Measurements from ENCODE around the gene COL18A1. TPM values are rescaled to one million over a fixed set of nuclear protein-coding genes. Genes with fewer than 3 reads are reported as not detected.

The COL18A1 gene
- total RNA-seq, 2 donors from 2014 or later = 56.2 to 229 TPM

DNA sequence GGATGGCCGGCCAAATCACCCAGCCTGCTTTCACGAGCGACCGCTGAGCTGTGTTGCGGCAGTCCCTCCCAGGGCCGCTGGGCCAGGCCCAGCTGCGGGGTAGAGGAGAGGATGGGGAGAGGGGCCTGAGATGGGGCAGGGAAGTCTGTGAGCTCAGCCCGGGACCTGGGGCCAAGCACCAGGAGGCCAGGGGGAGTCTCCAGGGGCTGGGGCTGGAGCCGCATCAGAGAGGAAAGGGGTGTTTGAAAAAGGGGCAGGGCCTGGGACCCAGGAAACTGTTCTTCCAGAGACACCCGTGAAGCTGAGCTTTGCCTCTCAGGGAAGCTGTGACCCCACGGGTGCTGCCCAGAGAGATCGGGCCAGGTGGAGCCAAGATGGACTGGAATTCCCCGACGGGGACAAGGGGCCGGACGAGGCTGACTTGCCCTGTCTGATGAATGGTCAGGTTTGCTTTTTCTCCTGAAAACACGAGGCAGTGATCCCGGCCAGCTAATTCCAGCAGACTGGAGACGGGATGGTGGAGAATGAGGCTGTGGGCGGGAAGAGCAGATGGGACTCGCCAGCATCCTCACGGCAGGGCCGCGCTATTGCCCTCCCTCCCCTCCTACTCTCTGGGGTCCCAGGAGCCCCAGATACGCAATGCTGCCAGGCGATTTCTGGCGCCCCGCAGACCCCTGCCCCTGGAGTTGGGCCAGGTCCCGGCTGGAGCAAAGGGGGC is 40.3 kb upstream of the COL18A1 start:
- DNase-seq (ENCODE audit: low spot score) = no peak
- Histone ChIP-seq H3K27ac (peak overlapping the region; percentile 74 to 77), H3K4me3 (no peak overlapping the region), H3K27me3 (replicated peaks; ENCODE audit: insufficient read depth) (no peaks in the 10 kb centered on the region), H3K4me1 (replicated peaks) (no peaks in the 10 kb centered on the region), H3K9me3 (no peaks in the 10 kb centered on the region), H3K36me3 (no peaks in the 10 kb centered on the region)
- WGBS = 58% methylated on average over 28 of the region's 29 CpGs
- TF ChIP-seq, protein P1, sequence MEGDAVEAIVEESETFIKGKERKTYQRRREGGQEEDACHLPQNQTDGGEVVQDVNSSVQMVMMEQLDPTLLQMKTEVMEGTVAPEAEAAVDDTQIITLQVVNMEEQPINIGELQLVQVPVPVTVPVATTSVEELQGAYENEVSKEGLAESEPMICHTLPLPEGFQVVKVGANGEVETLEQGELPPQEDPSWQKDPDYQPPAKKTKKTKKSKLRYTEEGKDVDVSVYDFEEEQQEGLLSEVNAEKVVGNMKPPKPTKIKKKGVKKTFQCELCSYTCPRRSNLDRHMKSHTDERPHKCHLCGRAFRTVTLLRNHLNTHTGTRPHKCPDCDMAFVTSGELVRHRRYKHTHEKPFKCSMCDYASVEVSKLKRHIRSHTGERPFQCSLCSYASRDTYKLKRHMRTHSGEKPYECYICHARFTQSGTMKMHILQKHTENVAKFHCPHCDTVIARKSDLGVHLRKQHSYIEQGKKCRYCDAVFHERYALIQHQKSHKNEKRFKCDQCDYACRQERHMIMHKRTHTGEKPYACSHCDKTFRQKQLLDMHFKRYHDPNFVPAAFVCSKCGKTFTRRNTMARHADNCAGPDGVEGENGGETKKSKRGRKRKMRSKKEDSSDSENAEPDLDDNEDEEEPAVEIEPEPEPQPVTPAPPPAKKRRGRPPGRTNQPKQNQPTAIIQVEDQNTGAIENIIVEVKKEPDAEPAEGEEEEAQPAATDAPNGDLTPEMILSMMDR (IDR thresholded peaks at IDR 0.05) = no peak
- no peak for TF ChIP-seq POLR2A (IDR thresholded peaks at IDR 0.05)
- intact Hi-C loops (cut with DNase I) = loop anchor here (5.0 kb wide), 1 partner anchor 57 kb away; no protein-coding TSS in a partner anchor

DNA sequence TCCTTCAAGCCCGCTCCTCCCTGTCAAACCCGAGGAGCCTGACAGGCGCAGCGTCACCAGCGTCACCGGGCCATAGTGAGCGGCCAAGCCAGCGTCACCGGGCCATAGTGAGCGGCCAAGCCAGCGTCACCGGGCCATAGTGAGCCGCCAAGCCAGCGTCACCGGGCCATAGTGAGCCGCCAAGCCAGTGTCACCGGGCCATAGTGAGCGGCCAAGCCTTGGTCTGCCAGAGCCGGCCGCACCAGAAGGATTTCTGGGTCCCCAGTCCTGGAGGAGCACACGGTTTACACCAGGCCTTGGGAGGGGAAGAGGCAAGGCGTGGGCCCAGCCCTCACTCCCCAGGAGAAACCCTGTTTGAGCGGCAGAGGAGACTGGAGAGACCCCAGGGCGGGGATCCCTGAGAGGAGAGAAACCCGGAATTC is 39.8 kb upstream of the COL18A1 start:
- intact Hi-C loops (cut with DNase I) = no loop called here
- TF ChIP-seq, protein P1 (IDR thresholded peaks at IDR 0.05) = no peak
- no peak for DNase-seq (ENCODE audit: low spot score)
- Histone ChIP-seq H3K27ac (peak overlapping the region; percentile 74 to 77), H3K9me3 (no peaks in the 10 kb centered on the region), H3K4me1 (replicated peaks) (no peaks in the 10 kb centered on the region), H3K4me3 (no peak overlapping the region), H3K36me3 (no peaks in the 10 kb centered on the region), H3K27me3 (replicated peaks; ENCODE audit: insufficient read depth) (no peaks in the 10 kb centered on the region)
- WGBS = 96% methylated on average over 25 of the region's 25 CpGs

DNA sequence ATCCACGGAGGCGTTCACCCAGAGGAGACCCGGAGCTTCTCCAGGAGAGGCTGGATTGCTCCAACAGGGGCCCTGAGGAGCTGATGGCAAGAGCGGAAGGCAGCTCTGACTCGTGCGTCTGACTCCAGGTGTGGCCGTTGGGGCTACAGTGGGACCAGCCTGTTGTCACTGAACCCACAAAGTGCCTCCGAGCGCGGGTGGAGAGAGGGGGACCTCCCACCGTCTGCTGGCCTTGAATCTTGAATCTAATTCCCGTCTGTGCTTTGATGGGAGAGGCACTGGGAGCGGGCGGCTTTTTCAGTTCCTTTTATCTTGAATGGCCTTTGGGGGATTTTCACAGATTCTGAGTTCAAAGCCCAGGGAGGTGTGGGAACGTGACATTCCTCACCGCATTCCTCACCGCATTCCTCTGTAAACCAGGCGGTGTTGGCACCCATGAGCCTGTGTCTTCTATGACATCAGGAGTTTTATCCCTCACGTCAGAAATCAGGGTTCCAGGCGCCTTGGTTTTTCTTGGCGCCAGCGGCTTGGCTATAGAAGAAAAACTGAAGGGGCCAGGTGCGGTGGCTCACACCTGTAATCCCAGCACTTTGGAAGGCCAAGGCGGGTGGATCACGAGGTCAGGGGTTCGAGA is 39.2 kb upstream of the COL18A1 start:
- Histone ChIP-seq H3K4me3 (no peak overlapping the region), H3K27ac (peak overlapping the region in 1 of 2 donors; percentile 74), H3K9me3 (no peaks in the 10 kb centered on the region), H3K4me1 (replicated peaks) (no peaks in the 10 kb centered on the region), H3K27me3 (replicated peaks; ENCODE audit: insufficient read depth) (no peaks in the 10 kb centered on the region), H3K36me3 (no peaks in the 10 kb centered on the region)
- no peak for DNase-seq (ENCODE audit: low spot score)
- WGBS = 89% methylated on average over 26 of the region's 26 CpGs
- TF ChIP-seq, protein P1 (IDR thresholded peaks at IDR 0.05) = no peak
- no peak for TF ChIP-seq POLR2AphosphoS5 (IDR thresholded peaks at IDR 0.05)
- no peak for TF ChIP-seq POLR2A (IDR thresholded peaks at IDR 0.05)
- intact Hi-C loops (cut with DNase I) = no loop called here

DNA sequence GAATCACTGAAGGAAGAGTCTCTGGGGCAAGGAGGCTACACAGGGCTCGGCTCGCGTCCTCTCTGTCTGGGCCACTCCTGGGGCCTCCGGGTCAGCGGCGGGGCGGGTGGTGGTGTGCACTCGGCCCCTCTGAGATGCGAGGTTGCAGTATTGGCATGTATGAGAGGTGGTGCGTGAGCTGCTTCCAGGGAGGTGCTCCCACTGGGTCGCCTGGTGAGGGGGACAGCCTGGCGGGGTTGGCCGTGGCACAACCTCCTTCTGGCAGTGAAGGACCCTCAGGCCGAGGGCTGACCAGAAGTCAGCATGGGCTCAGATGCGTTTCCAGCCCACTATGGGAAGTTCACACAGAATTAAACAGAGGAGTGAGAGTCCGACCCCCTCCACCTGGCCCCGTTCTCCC is 38.5 kb upstream of the COL18A1 start:
- H3K4me3 ChIP-seq = no peak overlapping the region
- TF ChIP-seq POLR2AphosphoS5 (IDR thresholded peaks at IDR 0.05) (no peak), POLR2A (IDR thresholded peaks at IDR 0.05) (no peak)
- TF ChIP-seq, protein P1 (IDR thresholded peaks at IDR 0.05) = no peak
- no peaks in the 10 kb centered on the region for H3K9me3 ChIP-seq
- no peak for DNase-seq (ENCODE audit: low spot score)
- H3K27ac ChIP-seq = no peak overlapping the region
- no peaks in the 10 kb centered on the region for H3K4me1 ChIP-seq (replicated peaks)
- no peaks in the 10 kb centered on the region for H3K27me3 ChIP-seq (replicated peaks; ENCODE audit: insufficient read depth)
- intact Hi-C loops (cut with DNase I) = no loop called here
- H3K36me3 ChIP-seq = no peaks in the 10 kb centered on the region
- WGBS = 94% methylated on average over 17 of the region's 17 CpGs

DNA sequence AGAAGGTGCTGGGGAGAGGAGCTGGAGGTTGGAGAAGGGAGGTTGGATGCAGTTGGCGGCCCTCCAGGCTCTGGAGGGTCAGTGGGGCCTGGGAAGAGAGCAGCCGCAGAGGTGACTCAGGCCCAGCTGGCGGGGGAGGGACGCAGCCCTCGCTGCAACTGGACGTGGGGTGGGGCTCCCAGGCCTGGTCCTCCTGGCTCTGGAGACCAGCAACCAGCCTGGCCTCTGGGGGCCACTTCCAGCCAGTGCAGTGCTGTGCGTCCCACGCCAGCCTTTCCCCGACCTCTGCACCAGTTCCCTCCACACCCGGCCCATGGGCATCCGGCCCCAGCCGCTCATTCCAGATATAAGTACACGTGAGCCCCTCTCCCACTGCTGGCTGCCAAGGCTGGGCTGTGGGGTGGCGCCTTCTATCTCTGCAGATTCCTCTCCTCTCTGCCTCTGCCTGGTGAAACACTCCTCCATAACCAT is 38.0 kb upstream of the COL18A1 start:
- TF ChIP-seq, protein P1 (IDR thresholded peaks at IDR 0.05) = no peak
- TF ChIP-seq POLR2AphosphoS5 (IDR thresholded peaks at IDR 0.05) (no peak), POLR2A (IDR thresholded peaks at IDR 0.05) (no peak)
- intact Hi-C loops (cut with DNase I) = no loop called here
- Histone ChIP-seq H3K36me3 (no peaks in the 10 kb centered on the region), H3K4me1 (replicated peaks) (no peaks in the 10 kb centered on the region), H3K9me3 (no peaks in the 10 kb centered on the region), H3K4me3 (no peak overlapping the region), H3K27me3 (replicated peaks; ENCODE audit: insufficient read depth) (no peaks in the 10 kb centered on the region), H3K27ac (peak overlapping the region in 1 of 2 donors; percentile 3)
- DNase-seq (ENCODE audit: low spot score) = no peak
- 80% methylated on average over 14 of the region's 14 CpGs for WGBS
